CD4-positive, alpha-beta memory T cell (primary cell): ENCODE data around the gene NOL4L. TPM values are rescaled to one million over a fixed set of nuclear protein-coding genes. Genes with fewer than 3 reads are reported as not detected.

Experiments
- CTCF ChIA-PET: fragments of 350-600 bp; sonication (Branson Sonifier 250); formaldehyde crosslinking; loops from one replicate; lab custom pipeline; 2021; ENCODE audit warnings: inconsistent platforms; ENCODE audit not compliant: partially characterized antibody; lab: Charles Lee
- POLR2A ChIA-PET: fragments of 350-600 bp; sonication (Branson Sonifier 250); formaldehyde crosslinking; loops from one replicate; lab custom pipeline; 2021; ENCODE audit not compliant: partially characterized antibody; lab: Charles Lee
- DNase-seq, 5 donors: peaks; one replicate each; pipeline versions ENCODE4 v3.0.0 to v3.0.0-alpha.2; 2020 to 2022; ENCODE audit warnings: mixed read lengths in 1 of 5
- H3K27ac ChIP-seq: one replicate; pipeline ENCODE4 v1.7.0; 2013; ENCODE audit warnings: low read depth, low read length
- H3K27me3 ChIP-seq: 2 replicates; pipeline ENCODE4 v1.7.0; 2013; ENCODE audit warnings: mild to moderate bottlenecking, low read length, moderate library complexity; ENCODE audit not compliant: insufficient read depth
- H3K36me3 ChIP-seq: 2 replicates; pipeline ENCODE4 v1.7.0; 2013; ENCODE audit warnings: mild to moderate bottlenecking, low read length, moderate library complexity; ENCODE audit not compliant: insufficient read depth
- H3K4me1 ChIP-seq: 2 replicates; pipeline ENCODE4 v1.7.0; 2013; ENCODE audit warnings: mild to moderate bottlenecking, low read length, moderate library complexity; ENCODE audit not compliant: insufficient read depth
- H3K4me3 ChIP-seq, 2 donors: one replicate each; pipeline ENCODE4 v1.7.0; 2013; ENCODE audit warnings: low read length in 2 of 2, mild to moderate bottlenecking in 1 of 2
- H3K9me3 ChIP-seq, 2 donors: one replicate each; pipeline ENCODE4 v1.7.0; 2013; ENCODE audit warnings: low read length in 2 of 2, control low read depth in 1 of 2; ENCODE audit not compliant: control insufficient read depth in 1 of 2
- H3K27ac Mint-ChIP-seq, 7 donors: one replicate each; pipeline ENCODE4 v1.8.0; 2020 to 2021; ENCODE audit warnings: mixed read lengths in 7 of 7, mild to moderate bottlenecking in 6 of 7, inconsistent platforms in 3 of 7, moderate library complexity in 3 of 7
- H3K27me3 Mint-ChIP-seq, 2 donors: one replicate each; pipeline ENCODE4 v1.8.0; 2020 to 2021; ENCODE audit warnings: mixed read lengths in 2 of 2
- H3K36me3 Mint-ChIP-seq, 2 donors: one replicate each; pipeline ENCODE4 v1.8.0; 2020 to 2021; ENCODE audit warnings: mixed read lengths in 2 of 2, inconsistent platforms in 1 of 2, mild to moderate bottlenecking in 1 of 2
- H3K4me1 Mint-ChIP-seq, 4 donors: one replicate each; pipeline ENCODE4 v1.8.0; 2020 to 2021; ENCODE audit warnings: mixed read lengths in 4 of 4, mild to moderate bottlenecking in 1 of 4
- H3K4me3 Mint-ChIP-seq, 8 donors: one replicate each; pipeline ENCODE4 v1.8.0; 2020 to 2021; ENCODE audit warnings: mixed read lengths in 8 of 8, mild to moderate bottlenecking in 7 of 8, moderate library complexity in 6 of 8, inconsistent platforms in 3 of 8
- H3K9me3 Mint-ChIP-seq, 8 donors: one replicate each; pipeline ENCODE4 v1.8.0; 2020 to 2021; ENCODE audit warnings: mixed read lengths in 8 of 8, mild to moderate bottlenecking in 5 of 8, inconsistent platforms in 3 of 8, moderate library complexity in 1 of 8
- intact Hi-C: fragments of 100-400 bp; cut with micrococcal nuclease; formaldehyde crosslinking; loops from one replicate; pipeline ENCODE4 v1.15.1; 2023
- polyA plus RNA-seq, 2 donors: library from polyadenylated mRNA; unstranded; fragments of 300-500 nt; fragmentation: Illumina TruSeq; gene quantifications; one replicate each; pipeline ENCODE4 v1.2.3, GENCODE V29; 2021
- total RNA-seq, 2 experiments: library from RNA; stranded (reverse); gene quantifications; one replicate each; pipeline ENCODE4 v1.2.3, GENCODE V29; 2021

The NOL4L gene
- total and polyA plus RNA-seq, 4 experiments from 2014 or later, result 7.0 to 74.2 (median 47.5) TPM

DNA sequence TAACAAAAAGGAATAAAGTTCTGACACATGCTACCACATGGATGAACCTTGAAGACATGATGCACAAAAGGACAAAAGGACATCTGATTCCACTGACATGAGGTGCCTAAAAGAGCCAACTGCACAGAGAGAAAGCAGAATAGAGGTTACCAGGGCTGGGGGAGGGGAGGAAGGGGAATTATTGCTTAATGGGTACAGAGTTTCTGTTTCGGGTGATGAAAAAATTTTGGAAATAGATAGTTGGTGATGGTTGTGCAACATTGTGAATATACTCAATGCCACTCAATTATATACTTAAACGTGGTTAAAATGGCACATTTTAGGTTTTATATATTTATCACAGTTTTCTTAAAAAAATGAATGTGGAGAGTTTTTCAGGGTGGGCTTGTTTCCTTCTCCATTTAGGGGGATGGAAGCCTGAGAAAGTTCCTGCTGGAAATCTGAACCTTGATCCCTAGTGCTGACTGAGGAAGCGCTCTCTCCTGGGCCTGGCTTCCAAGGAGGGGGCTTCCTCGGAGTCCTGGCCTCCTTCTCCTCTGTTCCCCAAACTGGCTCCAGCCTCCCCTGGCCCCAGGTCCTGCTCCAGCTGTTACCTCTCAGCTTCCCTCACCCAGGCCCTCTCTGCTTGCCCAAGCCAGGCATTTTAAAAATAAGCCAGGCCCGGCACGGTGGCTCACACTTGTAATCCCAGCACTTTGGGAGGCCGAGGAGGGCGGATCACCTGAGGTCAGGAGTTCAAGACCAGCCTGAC lies 79.2 kb downstream of the NOL4L start:
- intact Hi-C loops, result no loop called here
- POLR2A ChIA-PET, result no interaction called here
- Histone ChIP-seq H3K4me1 (peaks cover 37% of the 10 kb centered on the region), H3K4me3 (no peak overlapping the region), H3K27me3 (no peaks in the 10 kb centered on the region), H3K36me3 (no peaks in the 10 kb centered on the region), H3K27ac (no peak overlapping the region), H3K9me3 (no peaks in the 10 kb centered on the region)
- DNase-seq, result no peak
- H3K36me3 Mint-ChIP-seq, result peaks cover 26 to 46% of the 10 kb centered on the region in 2 donors
- H3K4me1 Mint-ChIP-seq, result peaks cover 41 to 78% (median 57%) of the 10 kb centered on the region in 4 donors
- H3K9me3 Mint-ChIP-seq, result no peaks in the 10 kb centered on the region
- CTCF ChIA-PET, result interaction anchor here (3.6 kb wide), 1 partner anchor 20 kb away, joined by 11 read pairs; no protein-coding TSS in a partner anchor
- H3K27ac Mint-ChIP-seq, result peak overlapping the region; percentile 9 to 87 (median 68)
- H3K4me3 Mint-ChIP-seq, result no peak overlapping the region
- no peaks in the 10 kb centered on the region for H3K27me3 Mint-ChIP-seq

DNA sequence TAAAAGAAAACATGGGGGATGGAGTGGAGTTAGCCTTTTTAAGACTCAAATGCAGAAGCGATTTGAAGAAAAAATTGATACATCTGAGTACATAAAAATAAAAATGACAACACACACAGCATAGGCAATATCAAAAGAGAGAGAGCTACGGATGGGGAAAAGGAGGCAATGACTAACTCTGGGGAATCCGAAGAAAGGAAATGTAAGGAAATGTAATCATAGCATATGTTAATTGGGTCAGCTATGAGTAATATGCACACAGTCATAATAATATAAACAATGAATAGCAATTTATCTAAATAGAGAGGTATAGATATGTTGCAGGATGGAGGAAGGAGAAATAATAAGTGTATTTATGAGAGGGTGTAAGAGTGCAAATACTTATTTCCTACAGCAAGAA lies 83.4 kb downstream of the NOL4L start:
- Mint-ChIP-seq H3K36me3 (peaks cover 16 to 41% of the 10 kb centered on the region in 2 donors), H3K4me1 (peaks cover 24 to 57% (median 35%) of the 10 kb centered on the region in 4 donors), H3K4me3 (no peak overlapping the region), H3K27ac (peak overlapping the region in 4 of 7 donors; percentile 3 to 35 (median 17)), H3K9me3 (no peaks in the 10 kb centered on the region), H3K27me3 (no peaks in the 10 kb centered on the region)
- Histone ChIP-seq H3K36me3 (peaks cover 11% of the 10 kb centered on the region), H3K9me3 (no peaks in the 10 kb centered on the region), H3K4me3 (no peak overlapping the region), H3K27ac (no peak overlapping the region), H3K4me1 (peaks cover 6% of the 10 kb centered on the region), H3K27me3 (no peaks in the 10 kb centered on the region)
- no peak for DNase-seq
- intact Hi-C loops, result no loop called here
- ChIA-PET POLR2A (no interaction called here), CTCF (interaction anchor here (0.8 kb wide), 1 partner anchor 20 kb away, joined by 3 read pairs; no protein-coding TSS in a partner anchor)

DNA sequence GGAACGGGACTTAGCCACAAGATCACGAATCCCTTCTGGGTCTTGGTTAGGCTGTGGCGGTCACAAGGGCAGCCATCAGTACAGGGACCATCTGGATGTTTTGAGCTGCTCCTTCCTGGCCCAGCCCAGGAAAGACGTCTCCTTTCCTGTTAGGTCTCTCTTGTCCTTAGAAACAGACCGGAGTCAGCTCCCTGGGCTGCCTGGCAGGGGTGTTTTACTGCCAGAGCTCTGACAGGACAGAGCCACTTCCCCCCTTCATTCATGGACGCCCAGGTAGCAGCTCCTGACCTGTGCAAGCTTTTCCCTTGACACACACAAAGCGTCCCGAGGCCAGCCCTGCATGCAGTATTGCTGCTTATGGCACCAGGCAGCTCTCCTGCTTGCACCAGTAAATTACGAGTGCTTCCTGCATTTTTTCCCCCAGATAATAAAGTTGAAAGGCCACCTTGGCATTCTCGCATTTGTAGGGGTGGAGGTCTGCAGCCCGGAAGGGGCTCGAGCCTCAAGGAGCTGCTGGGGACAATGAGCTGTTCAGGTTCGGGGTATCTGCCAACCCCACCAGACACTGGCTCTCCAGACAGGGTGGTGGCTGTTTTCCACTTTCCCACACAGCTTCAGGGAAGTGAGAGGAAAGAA lies 87.4 kb downstream of the NOL4L start:
- Histone ChIP-seq H3K36me3 (peaks cover 22% of the 10 kb centered on the region), H3K4me1 (peaks cover 6% of the 10 kb centered on the region), H3K4me3 (no peak overlapping the region), H3K27me3 (no peaks in the 10 kb centered on the region), H3K27ac (peak overlapping the region; percentile 0), H3K9me3 (no peaks in the 10 kb centered on the region)
- DNase-seq, result no peak
- Mint-ChIP-seq H3K4me3 (no peak overlapping the region), H3K9me3 (no peaks in the 10 kb centered on the region), H3K27ac (peak overlapping the region in 4 of 7 donors; percentile 12 to 81 (median 42)), H3K4me1 (peaks cover 21 to 47% (median 30%) of the 10 kb centered on the region in 4 donors), H3K36me3 (peaks cover 6 to 40% of the 10 kb centered on the region in 2 donors), H3K27me3 (no peaks in the 10 kb centered on the region)
- ChIA-PET CTCF (interaction anchor here (1.1 to 2.6 kb wide), 3 partner anchors 9 to 26 kb away, joined by 3 to 15 read pairs (median 3); no protein-coding TSS in a partner anchor), POLR2A (interaction anchor here (1.4 to 4.3 kb wide), 3 partner anchors 9 to 13 kb away, joined by 3 to 15 read pairs (median 13); no protein-coding TSS in a partner anchor)
- intact Hi-C loops, result no loop called here

DNA sequence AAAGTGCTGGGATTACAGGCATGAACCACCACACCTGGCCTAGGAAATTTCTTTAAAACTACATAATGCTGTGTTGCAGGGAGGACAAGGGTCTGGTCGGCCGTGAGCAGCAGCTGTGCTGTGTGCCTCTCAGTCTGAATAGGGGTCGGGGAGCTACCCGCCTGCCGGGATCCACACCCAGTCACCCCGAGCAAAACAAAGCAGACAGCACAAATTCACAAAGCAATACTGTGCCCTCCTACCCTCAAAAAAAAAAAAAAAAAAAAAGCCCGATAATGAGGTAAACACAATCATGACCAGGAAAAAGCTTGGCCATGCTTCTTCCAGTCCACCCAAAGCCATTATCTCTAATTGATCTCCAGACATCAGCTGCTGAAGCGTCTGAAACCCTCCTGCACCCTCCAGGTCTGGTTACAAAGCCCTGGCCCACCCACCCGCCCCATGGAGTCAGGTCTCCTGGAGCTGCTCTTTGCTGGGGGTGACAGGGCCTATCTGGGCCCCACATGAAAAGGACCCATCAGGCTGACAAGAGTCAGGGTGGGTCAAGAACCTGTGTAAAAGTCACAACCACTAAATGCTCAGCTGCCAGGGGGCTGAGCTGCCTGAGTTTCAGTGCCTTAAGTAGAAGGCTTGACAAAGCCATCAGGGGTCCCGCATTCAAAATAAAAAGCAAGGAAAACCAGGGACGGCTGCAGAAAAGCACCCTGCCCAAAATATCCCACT lies 88.2 kb downstream of the NOL4L start:
- Mint-ChIP-seq H3K4me1 (peaks cover 24 to 52% (median 35%) of the 10 kb centered on the region in 4 donors), H3K4me3 (no peak overlapping the region), H3K9me3 (no peaks in the 10 kb centered on the region), H3K27me3 (no peaks in the 10 kb centered on the region), H3K36me3 (peaks cover 13 to 46% of the 10 kb centered on the region in 2 donors), H3K27ac (no peak overlapping the region)
- intact Hi-C loops, result no loop called here
- CTCF ChIA-PET, result interaction anchor here (1.1 to 2.6 kb wide), 3 partner anchors 8 to 27 kb away, joined by 3 to 15 read pairs (median 3); no protein-coding TSS in a partner anchor
- H3K27me3 ChIP-seq, result no peaks in the 10 kb centered on the region
- H3K27ac ChIP-seq, result no peak overlapping the region
- DNase-seq, result no peak
- H3K4me3 ChIP-seq, result no peak overlapping the region
- POLR2A ChIA-PET, result interaction anchor here (1.4 to 4.3 kb wide), 3 partner anchors 10 to 13 kb away, joined by 3 to 15 read pairs (median 13); no protein-coding TSS in a partner anchor
- peaks cover 6% of the 10 kb centered on the region for H3K4me1 ChIP-seq
- no peaks in the 10 kb centered on the region for H3K9me3 ChIP-seq
- H3K36me3 ChIP-seq, result peaks cover 22% of the 10 kb centered on the region

DNA sequence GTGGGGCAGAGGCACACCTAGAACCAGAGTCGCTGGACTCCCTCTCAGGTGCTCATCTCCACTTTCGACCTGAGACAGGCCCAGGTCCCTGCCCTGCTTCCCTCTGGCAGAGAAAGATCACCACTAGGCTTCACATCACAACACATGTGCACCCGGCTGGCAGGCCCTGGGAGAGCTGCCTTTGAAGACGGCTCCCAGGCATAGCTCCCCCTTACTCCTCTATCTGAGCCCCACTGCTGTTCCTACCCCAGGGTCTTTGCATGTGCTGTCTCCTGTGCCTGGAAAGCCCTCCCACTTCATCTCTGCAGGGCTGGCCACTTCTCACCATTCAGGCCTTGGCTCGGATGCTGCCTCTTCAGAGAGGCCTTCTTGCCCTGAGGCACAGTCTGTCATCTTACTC lies 89.2 kb downstream of the NOL4L start:
- peaks cover 22 to 51% (median 32%) of the 10 kb centered on the region in 4 donors for H3K4me1 Mint-ChIP-seq
- peaks cover 13 to 46% of the 10 kb centered on the region in 2 donors for H3K36me3 Mint-ChIP-seq
- peak overlapping the region in 6 of 7 donors; percentile 46 to 86 (median 77) for H3K27ac Mint-ChIP-seq

DNA sequence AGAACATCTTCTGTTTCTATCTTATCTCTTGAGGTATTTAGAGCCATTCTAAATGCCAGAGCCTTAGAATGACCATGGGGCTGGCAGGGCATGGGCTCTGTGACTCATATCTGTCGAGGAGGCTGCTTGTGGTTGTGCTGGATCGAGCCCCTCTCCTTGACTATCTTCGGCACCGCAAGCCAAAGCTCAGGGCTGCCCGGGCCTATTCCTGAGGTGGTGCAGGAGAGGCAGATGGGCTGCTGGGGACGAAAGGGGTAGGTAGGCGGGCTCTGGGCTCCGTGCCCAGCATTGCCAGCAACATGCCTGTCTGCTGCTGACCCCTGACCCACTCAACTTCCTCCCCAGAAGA lies 89.9 kb downstream of the NOL4L start:
- H3K4me3 Mint-ChIP-seq, result no peak overlapping the region
- DNase-seq, result no peak
- ChIA-PET CTCF (no interaction called here), POLR2A (interaction anchor here (4.3 kb wide), 1 partner anchor 10 kb away, joined by 15 read pairs; no protein-coding TSS in a partner anchor)
- H3K36me3 Mint-ChIP-seq, result peaks cover 17 to 45% of the 10 kb centered on the region in 2 donors
- H3K4me1 Mint-ChIP-seq, result peaks cover 23 to 50% (median 33%) of the 10 kb centered on the region in 4 donors
- intact Hi-C loops, result no loop called here
- H3K27me3 Mint-ChIP-seq, result no peaks in the 10 kb centered on the region
- peak overlapping the region in 4 of 7 donors; percentile 64 to 89 (median 74) for H3K27ac Mint-ChIP-seq
- H3K9me3 Mint-ChIP-seq, result no peaks in the 10 kb centered on the region
- Histone ChIP-seq H3K36me3 (peaks cover 26% of the 10 kb centered on the region), H3K9me3 (no peaks in the 10 kb centered on the region), H3K4me3 (no peak overlapping the region), H3K4me1 (peaks cover 11% of the 10 kb centered on the region), H3K27ac (no peak overlapping the region), H3K27me3 (no peaks in the 10 kb centered on the region)

More for the DNA sequence above, 89.2 kb downstream of the NOL4L start:
- ChIA-PET POLR2A (interaction anchor here (2.2 to 4.3 kb wide), 2 partner anchors 11 to 14 kb away, joined by 13 to 15 read pairs; no protein-coding TSS in a partner anchor), CTCF (interaction anchor here (0.5 kb wide), 1 partner anchor 203 kb away, joined by 4 read pairs; no protein-coding TSS in a partner anchor)
- Mint-ChIP-seq H3K9me3 (no peaks in the 10 kb centered on the region), H3K4me3 (no peak overlapping the region), H3K27me3 (no peaks in the 10 kb centered on the region)
- DNase-seq, result no peak
- intact Hi-C loops, result no loop called here
- no peaks in the 10 kb centered on the region for H3K9me3 ChIP-seq
- no peak overlapping the region for H3K4me3 ChIP-seq
- H3K4me1 ChIP-seq, result peaks cover 8% of the 10 kb centered on the region
- H3K36me3 ChIP-seq, result peaks cover 22% of the 10 kb centered on the region
- no peaks in the 10 kb centered on the region for H3K27me3 ChIP-seq
- H3K27ac ChIP-seq, result no peak overlapping the region
